ENCODE results near the gene COL1A1.

Gene COL1A1

DNA sequence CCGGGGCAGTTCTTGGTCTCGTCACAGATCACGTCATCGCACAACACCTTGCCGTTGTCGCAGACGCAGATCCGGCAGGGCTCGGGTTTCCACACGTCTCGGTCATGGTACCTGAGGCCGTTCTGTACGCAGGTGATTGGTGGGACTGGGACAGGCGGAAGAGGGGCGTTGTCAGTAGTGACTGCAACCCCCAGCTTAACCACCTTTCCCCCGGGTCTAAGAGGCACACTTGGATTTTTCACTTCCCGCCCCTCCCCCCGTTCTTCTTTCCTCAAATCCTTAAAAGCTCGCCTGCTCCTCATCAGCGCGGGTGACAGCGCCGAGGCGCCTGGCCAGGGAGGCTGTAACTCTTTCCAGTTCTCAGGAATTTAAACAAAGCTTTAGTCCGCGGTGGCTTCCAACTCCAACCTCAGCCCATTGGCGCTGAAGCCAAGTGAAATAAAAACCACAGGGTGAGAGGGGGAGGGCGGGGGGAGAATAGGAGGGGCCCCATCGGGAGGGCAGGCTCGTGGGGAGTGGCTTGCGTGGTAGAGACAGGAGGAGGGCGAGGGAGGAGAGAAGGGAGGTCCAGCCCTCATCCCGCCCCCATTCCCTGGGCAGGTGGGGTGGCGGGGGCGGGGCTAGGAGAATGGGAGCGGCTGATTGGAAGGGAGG is 1.5 kb downstream of the COL1A1 start:
- TF ChIP-seq, protein P1, sequence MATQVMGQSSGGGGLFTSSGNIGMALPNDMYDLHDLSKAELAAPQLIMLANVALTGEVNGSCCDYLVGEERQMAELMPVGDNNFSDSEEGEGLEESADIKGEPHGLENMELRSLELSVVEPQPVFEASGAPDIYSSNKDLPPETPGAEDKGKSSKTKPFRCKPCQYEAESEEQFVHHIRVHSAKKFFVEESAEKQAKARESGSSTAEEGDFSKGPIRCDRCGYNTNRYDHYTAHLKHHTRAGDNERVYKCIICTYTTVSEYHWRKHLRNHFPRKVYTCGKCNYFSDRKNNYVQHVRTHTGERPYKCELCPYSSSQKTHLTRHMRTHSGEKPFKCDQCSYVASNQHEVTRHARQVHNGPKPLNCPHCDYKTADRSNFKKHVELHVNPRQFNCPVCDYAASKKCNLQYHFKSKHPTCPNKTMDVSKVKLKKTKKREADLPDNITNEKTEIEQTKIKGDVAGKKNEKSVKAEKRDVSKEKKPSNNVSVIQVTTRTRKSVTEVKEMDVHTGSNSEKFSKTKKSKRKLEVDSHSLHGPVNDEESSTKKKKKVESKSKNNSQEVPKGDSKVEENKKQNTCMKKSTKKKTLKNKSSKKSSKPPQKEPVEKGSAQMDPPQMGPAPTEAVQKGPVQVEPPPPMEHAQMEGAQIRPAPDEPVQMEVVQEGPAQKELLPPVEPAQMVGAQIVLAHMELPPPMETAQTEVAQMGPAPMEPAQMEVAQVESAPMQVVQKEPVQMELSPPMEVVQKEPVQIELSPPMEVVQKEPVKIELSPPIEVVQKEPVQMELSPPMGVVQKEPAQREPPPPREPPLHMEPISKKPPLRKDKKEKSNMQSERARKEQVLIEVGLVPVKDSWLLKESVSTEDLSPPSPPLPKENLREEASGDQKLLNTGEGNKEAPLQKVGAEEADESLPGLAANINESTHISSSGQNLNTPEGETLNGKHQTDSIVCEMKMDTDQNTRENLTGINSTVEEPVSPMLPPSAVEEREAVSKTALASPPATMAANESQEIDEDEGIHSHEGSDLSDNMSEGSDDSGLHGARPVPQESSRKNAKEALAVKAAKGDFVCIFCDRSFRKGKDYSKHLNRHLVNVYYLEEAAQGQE (IDR thresholded peaks at IDR 0.05; ENCODE audit: low read depth): no peak
- no peak for TF ChIP-seq CEBPB (IDR thresholded peaks at IDR 0.05)
- peak; percentile 80 for TF ChIP-seq FOXM1 (IDR thresholded peaks at IDR 0.05; ENCODE audit: borderline replicate concordance, low read depth)
- TF ChIP-seq, protein P2, sequence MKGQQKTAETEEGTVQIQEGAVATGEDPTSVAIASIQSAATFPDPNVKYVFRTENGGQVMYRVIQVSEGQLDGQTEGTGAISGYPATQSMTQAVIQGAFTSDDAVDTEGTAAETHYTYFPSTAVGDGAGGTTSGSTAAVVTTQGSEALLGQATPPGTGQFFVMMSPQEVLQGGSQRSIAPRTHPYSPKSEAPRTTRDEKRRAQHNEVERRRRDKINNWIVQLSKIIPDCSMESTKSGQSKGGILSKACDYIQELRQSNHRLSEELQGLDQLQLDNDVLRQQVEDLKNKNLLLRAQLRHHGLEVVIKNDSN (IDR thresholded peaks at IDR 0.05): 0 out of 2 replicates have a peak, but pooled peaks have one; percentile 15
- TF ChIP-seq TEAD4 (IDR thresholded peaks at IDR 0.05): peak; percentile 59; the same call in 1 of the 2 replicates
- peak; percentile 51; the same call in 1 of the 2 replicates for TF ChIP-seq ZBTB7A (IDR thresholded peaks at IDR 0.05; ENCODE audit: low read depth)
- no peak for TF ChIP-seq YY1 (IDR thresholded peaks at IDR 0.05; ENCODE audit: low read depth)
- TF ChIP-seq, protein P3, sequence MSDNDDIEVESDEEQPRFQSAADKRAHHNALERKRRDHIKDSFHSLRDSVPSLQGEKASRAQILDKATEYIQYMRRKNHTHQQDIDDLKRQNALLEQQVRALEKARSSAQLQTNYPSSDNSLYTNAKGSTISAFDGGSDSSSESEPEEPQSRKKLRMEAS (IDR thresholded peaks at IDR 0.05): peak; percentile 57; the same call in 1 of the 2 replicates
- TF ChIP-seq CREB1 (IDR thresholded peaks at IDR 0.05; ENCODE audit: low read depth): peak; percentile 93
- peak; percentile 21; the same call in 1 of the 2 replicates for TF ChIP-seq RAD21 (IDR thresholded peaks at IDR 0.05; ENCODE audit: low read depth)
- 0 out of 2 replicates have a peak, but pooled peaks have one; percentile 39 for TF ChIP-seq EP300 (IDR thresholded peaks at IDR 0.05; ENCODE audit: borderline replicate concordance)
- peak; percentile 74 for TF ChIP-seq TCF12 (IDR thresholded peaks at IDR 0.05; ENCODE audit: low read depth)
- no peak for TF ChIP-seq TAF1 (IDR thresholded peaks at IDR 0.05; ENCODE audit: low read depth)
- peak; percentile 16 for TF ChIP-seq EGR1 (IDR thresholded peaks at IDR 0.05)
- peak; percentile 78 for TF ChIP-seq NFIC (IDR thresholded peaks at IDR 0.05)

DNA sequence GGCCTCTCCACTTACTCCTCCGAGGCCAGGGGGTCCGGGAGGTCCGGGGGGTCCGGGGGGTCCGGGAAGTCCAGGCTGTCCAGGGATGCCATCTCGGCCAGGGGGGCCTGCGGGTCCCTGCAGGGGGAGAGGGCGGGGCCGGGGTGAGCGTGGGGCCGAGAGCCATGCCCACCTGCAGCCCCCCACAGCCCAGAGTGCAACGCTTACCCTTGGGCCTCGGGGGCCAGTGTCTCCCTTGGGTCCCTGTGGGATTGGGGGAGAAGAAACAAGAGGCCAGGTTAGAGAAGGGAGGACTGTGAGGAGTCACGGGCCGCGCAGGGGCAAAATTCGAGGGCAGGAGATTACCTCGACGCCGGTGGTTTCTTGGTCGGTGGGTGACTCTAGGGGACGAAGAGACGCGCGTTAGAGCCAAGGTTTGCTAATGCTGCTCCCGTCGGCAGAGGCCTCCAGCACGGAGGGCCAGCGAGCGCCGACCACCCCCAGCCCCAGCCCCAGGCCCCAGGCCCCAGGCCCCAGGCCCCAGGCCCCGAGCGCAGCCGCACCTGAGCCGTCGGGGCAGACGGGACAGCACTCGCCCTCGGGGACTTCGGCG is 2.1 kb downstream of the COL1A1 start:
- TF ChIP-seq EGR1 (IDR thresholded peaks at IDR 0.05) (no peak), TAF1 (IDR thresholded peaks at IDR 0.05; ENCODE audit: low read depth) (no peak), RAD21 (IDR thresholded peaks at IDR 0.05; ENCODE audit: low read depth) (no peak), ZBTB7A (IDR thresholded peaks at IDR 0.05; ENCODE audit: low read depth) (peak; percentile 27; the same call in 1 of the 2 replicates), TEAD4 (IDR thresholded peaks at IDR 0.05) (no peak)
- TF ChIP-seq, protein P2 (IDR thresholded peaks at IDR 0.05): no peak
- TF ChIP-seq, protein P3 (IDR thresholded peaks at IDR 0.05): no peak

DNA sequence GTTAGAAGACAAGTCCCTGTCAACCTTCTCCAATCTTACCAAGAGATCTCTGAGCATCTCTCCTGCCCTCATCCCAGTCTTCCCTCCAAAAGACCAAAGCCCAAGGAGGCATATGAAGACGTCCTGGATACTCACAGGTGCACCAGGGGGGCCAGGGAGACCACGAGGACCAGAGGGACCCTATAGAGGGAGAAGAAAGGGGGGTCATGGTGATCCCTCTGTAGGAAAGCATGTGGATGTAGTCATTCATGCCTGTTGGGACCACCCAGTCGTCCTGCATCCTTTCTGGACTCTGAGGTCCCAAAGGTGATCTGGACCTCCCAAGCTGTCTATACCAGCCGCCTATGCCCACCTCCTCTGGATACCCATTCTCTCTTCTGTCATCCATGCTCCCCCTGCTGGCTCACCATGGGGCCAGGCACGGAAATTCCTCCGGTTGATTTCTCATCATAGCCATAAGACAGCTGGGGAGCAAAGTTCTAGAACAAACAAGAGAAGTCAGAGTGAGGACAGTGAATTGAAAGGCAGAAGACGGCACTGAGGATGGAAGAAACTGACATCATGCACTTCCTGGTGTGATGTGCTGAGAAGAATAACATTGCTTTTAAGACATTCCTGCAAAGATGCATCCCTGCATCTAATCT is 3.3 kb downstream of the COL1A1 start:
- TF ChIP-seq YY1 (IDR thresholded peaks at IDR 0.05; ENCODE audit: low read depth): no peak
- peak; percentile 69 for TF ChIP-seq RAD21 (IDR thresholded peaks at IDR 0.05; ENCODE audit: low read depth)

DNA sequence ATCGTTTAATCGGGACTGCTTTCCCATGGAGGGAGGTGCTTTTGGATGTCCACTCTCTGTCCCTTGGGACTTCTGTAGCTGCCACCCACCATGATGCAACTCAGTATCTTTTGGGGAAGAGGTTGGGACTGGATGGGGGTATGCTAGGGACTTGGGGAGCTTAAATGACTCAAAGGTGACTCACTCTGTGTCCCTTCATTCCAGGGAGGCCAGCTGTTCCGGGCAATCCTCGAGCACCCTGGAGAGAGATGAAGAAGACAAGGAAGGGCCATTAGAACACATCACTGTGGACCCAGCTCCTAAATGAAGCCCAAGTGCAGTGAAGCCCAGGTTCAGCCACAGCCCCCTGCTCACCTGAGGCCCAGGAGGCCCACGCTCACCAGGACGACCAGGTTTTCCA is 4.6 kb downstream of the COL1A1 start:
- TF ChIP-seq FOXM1 (IDR thresholded peaks at IDR 0.05; ENCODE audit: borderline replicate concordance, low read depth) (no peak), ZBTB7A (IDR thresholded peaks at IDR 0.05; ENCODE audit: low read depth) (no peak), YY1 (IDR thresholded peaks at IDR 0.05; ENCODE audit: low read depth) (no peak), RAD21 (IDR thresholded peaks at IDR 0.05; ENCODE audit: low read depth) (no peak)
- TF ChIP-seq, protein P2 (IDR thresholded peaks at IDR 0.05): no peak

DNA sequence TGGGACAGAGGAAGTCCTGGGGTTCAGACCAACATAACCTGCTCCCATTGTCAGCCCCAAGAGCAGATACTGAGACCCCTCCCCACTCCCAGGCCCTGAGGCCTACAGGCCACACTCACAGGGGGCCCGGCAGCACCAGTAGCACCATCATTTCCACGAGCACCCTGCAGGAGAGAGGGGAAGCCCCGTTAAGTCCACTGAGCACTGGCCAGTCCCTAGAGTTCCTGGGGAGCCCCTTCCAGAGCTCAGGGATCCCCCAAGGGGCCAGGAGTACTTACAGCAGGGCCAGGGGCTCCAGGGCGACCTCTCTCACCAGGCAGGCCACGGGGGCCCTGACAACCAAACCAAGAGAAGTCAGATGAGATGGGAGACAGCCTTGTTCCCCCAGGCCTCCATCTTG is 5.4 kb downstream of the COL1A1 start:
- TF ChIP-seq NFIC (IDR thresholded peaks at IDR 0.05) (no peak), YY1 (IDR thresholded peaks at IDR 0.05; ENCODE audit: low read depth) (no peak), EP300 (IDR thresholded peaks at IDR 0.05; ENCODE audit: borderline replicate concordance) (no peak), TCF12 (IDR thresholded peaks at IDR 0.05; ENCODE audit: low read depth) (no peak), CEBPB (IDR thresholded peaks at IDR 0.05) (no peak), ZBTB7A (IDR thresholded peaks at IDR 0.05; ENCODE audit: low read depth) (no peak), TAF1 (IDR thresholded peaks at IDR 0.05; ENCODE audit: low read depth) (no peak), RAD21 (IDR thresholded peaks at IDR 0.05; ENCODE audit: low read depth) (no peak), FOXM1 (IDR thresholded peaks at IDR 0.05; ENCODE audit: borderline replicate concordance, low read depth) (no peak), TEAD4 (IDR thresholded peaks at IDR 0.05) (no peak), EGR1 (IDR thresholded peaks at IDR 0.05) (no peak), CREB1 (IDR thresholded peaks at IDR 0.05; ENCODE audit: low read depth) (no peak)
- TF ChIP-seq, protein P3 (IDR thresholded peaks at IDR 0.05): no peak
- TF ChIP-seq, protein P2 (IDR thresholded peaks at IDR 0.05): no peak
- TF ChIP-seq, protein P1 (IDR thresholded peaks at IDR 0.05; ENCODE audit: low read depth): no peak
